GM21515 (cell line): ENCODE data around the gene NXN.
A peak's percentile ranks its signal among the peaks of the same experiment; 100 is the strongest.
"Not testable (repeated sequence)": the region's sequence is repeated elsewhere in the genome, so short reads cannot be mapped to it uniquely, and the experiment has no call there.

Source experiments
- ATAC-seq: cut with Tn5 transposase; IDR thresholded peaks from one replicate; pipeline ENCODE4 v1.9.1; 2021; ENCODE audit not compliant: unreplicated experiment

NXN gene

DNA sequence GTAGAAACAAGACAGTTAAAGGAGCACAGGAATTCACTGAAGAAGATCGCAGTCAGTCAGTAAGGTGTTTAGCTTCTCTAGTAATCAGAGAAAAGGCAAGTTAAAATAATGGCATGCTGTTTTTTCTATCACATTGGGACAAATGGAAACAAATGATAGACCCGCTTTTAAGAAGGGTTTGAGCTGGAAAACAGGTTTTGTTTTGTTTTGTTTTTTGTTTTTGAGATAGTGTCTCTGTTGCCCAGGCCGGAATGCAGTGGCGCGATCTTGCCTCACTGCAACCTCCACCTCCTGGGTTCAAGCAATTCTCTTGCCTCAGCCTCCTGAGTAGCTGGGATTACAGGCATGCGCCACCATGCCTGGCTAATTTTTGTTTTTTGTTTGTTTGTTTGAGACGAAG, 193.7 kb downstream of the NXN start:
- ATAC-seq: not testable (repeated sequence)

DNA sequence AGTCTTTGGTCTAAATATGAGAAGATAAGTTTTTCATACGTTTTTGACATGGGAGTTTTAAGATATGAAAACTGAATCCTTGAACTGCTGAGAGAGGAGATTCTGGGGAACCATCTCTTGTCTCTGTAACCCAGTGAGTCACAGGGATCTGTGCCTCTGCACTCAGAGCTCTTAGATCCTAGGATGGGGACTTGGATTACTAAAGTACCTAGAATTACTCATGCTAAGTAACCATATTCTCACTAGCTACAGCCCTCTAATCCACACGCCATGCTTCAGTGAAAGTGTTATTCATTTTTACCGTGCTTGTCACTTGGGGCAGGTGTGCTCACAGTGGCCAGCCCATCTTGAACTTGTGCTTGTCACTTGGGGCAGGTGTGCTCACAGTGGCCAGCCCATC, 195.4 kb downstream of the NXN start:
- no peak for ATAC-seq

DNA sequence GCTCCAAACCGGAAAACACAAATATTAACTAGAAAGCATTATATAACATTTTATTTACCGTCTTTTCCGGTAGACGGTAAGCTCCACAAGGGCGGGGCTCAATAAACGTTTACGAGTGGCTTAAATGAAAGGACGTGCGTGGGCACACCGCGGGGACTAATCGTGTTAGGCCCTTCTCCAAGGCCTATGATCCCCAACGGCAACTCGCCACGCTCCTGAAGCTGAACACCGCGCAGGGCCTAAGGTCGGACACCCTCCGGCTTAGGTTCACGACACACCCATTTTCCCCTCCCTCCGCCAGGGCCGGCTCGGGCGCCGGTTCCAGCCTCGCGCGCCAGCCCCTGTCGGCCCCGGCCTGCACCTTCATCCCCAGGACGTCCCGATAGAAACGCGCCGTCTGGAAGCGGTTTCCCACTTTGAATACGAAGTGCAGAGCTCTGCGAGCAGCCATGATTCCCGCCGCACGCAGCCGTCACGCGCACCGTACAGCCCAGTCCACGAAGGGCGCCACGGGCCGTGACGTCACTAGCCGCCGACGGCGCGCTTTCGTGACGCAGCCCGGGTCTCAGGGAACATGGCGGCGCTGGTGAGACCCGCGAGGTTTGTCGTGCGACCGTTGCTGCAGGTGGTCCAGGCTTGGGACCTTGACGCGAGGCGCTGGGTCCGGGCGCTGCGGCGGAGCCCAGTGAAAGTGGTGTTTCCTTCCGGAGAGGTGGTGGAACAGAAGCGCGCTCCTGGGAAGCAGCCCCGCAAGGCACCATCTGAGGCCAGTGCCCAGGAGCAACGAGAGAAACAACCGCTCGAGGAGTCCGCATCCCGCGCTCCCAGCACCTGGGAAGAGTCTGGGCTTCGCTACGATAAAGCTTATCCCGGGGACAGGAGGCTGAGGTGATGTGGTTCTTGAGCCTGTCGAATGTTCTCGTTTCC, 197.5 kb downstream of the NXN start, which contains the start of the genes GLOD4 and MRM3:
TSS of gene GLOD4 (minus strand) at position 476 of the 927 bp plus-strand sequence. CDS start at position 451, 25 bp downstream.
TSS of gene MRM3 (plus strand) at position 549 of the 927 bp plus-strand sequence. CDS start at position 575, 26 bp downstream.
- ATAC-seq: peak; percentile 84

DNA sequence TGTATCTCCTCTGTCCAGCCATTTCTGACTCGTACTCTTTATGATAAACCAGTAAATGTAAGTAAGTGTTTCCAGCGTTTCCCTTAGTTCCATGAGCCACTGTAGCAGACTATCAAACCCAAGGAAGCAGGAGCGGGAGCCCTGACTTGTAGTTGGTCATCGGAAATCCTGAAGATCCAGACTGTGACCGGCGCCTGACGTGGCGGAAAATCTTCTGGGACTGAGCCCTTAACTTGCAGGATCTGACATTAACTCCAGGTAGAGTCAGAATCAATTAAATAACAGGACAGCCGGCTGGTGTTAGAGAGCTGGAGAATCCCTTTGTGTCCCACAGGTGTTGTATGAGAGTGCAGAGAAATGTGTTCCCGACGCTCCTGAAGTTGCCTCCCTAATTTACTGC, 201.5 kb downstream of the NXN start:
- no peak for ATAC-seq

DNA sequence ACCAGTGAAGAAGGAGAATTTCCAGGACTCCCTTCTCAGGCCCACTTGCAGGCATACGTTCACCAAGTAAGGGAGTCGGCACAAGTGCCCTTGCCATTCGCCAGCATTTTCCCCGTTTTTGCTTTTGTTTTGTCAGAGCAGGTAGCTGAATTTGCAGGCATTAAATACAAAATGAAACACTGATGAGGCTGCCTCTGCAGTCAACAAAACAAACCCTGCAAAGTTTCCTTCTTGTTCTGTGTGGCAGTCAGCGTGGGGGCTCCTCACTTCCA, 205.3 kb downstream of the NXN start:
- ATAC-seq: no peak

DNA sequence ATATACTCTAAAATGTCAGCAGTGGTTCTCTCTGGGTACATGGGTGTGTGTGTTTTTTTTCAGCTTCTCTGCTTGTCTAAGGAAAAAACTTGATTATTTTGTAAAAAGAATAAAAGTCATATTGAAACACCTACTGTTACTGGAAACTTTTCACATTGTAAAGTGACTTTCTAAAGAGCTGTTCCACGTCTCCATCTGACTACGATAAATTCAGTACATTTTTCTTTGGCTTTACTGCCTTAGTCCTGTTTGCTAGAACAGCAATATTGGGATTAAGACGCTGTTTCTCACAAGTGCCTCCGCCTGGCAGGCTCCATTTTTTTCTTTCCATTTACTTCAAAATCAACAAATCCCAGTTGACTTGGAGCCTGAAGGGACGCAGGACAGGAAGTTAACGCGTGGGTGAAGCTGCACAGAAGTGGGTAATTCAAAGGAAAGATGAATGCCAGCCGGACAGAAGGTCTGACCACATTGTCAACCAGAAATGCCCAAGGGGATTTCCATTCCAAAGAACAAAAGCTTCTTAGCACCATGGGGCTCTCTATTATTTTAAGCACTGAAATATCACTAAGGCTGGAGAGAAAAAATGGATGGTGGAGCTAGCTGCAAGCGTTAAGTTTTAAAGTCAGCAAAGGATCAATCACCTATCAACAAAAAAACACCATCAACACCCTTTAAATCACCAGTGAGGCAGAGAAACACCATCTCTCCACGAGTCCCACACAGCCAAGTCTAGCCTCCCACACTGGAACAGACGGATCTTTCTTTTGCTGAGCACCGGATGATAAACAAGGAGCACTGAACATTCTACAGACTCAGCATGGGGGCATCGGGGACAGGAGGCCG, 205.9 kb downstream of the NXN start:
- no peak for ATAC-seq

DNA sequence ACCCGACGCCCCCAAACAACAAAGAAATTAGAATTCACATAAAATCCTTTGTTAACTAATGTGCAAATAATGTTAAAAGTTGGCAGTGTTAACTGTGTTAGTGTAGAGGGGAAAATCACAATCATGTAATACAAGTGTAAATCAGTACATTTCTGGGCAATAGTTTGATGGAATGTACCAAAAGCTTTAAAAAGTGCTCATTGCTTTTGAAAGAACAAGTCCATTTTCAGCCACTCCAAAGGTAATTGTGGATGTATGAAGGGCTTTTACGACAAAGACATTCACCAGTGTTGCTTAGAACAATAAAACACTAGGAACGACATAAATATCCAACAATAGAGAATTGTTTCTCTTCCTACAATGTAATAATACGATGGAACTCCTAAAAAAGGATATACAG, 206.6 kb downstream of the NXN start:
- no peak for ATAC-seq

DNA sequence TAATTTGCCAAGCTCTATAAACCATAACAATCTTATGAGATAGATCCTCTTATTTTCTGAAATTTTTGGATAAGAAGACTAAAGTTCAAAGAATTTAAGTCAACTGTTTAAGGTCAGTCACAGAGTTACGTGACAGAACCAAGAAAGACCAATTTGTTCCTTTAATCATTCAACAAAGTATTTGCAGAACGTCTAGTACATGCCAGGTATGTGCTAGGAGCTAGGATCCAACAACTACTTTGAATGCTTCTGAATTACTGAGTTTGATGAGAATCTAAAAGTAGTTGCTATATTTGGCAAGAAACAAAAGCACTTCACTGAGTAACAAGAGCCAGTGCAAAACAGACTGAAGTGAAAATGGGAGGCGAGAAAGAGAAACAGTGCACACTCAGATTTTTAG, 212.5 kb downstream of the NXN start:
- ATAC-seq: no peak

DNA sequence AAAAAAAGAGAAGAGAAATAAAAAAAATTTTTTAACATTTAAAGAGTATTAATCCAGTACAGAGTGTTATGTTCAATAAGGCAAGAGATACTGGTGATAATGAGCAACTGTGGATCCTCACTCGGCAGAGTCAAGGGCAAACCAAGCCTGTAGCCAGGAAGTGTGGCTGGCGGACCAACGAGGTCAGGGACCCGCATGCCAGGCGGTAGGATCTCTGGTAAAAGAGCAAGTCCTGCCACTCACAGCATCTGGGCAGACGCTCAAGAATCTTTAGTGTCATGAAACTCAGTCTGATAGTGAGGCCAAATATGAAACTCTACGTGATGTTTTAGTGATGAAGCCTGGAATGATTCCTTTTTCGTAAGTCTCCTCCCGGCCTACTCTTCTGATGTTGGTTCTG, 219.2 kb downstream of the NXN start:
- ATAC-seq: no peak

DNA sequence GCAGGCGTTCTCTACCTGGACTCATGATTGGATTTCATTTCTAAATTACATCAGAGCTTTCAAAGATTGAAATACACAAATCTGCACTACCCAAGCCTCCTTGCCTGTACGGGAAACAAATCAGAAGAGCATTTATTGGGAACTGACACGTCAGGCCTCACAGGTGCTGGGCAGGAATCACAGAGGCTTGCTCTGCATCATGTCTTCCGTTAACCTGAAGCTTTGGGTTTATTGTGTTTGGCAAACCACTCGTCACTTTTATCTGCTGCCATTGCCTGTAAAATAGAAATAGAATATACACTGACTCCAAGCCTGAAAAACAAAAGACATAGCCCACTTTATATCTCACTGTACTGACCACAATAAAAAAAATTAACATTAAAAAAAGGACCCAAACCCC, 219.6 kb downstream of the NXN start:
- no peak for ATAC-seq

DNA sequence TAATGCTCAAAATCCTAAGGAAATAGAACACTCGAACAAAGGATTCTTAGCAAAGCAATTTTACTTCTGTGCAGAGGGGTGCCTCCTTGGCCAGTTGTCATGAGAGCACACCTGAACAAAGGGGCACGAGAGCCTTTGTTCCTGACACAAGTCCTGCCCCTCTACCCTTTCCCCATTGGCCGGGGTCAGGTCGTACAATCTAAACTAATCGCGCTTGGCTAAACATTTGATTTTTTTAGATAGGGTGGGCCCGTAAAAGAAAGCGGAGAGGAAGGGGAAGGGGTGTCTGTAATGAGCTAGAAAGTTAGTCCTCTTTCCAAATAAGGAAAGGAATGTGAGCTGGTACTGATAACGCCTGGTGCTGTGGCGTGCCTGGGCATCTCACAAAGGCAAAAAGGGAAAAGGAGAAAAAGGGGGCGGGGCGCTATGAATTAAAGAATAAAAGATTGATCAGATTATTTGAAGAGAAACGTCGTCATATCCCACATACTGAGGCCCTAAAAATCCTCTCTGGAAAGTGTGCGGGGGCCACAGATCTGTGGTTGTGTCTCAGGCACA, 223.5 kb downstream of the NXN start:
- ATAC-seq: not testable (repeated sequence)

DNA sequence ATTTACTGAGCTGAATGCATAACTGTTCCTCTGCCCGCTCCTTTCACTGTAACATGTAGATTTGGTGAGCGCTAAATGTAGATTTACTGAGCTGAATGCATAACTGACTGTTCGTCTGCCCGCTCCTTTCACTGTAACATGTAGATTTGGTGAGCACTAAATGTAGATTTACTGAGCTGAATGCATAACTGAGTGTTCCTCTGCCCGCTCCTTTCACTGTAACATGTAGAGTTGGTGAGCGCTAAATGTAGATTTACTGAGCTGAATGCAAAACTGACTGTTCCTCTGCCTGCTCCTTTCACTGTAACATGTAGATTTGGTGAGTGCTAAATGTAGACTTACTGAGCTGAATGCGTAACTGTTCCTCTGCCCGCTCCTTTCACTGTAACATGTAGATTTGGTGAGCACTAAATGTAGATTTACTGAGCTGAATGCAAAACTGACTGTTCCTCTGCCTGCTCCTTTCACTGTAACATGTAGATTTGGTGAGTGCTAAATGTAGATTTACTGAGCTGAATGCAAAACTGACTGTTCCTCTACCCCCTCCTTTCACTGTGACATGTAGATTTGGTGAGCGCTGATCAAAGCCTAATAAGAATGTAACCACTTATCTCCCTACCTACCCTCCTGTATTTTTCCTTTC, 224.1 kb downstream of the NXN start:
- not testable (repeated sequence) for ATAC-seq

DNA sequence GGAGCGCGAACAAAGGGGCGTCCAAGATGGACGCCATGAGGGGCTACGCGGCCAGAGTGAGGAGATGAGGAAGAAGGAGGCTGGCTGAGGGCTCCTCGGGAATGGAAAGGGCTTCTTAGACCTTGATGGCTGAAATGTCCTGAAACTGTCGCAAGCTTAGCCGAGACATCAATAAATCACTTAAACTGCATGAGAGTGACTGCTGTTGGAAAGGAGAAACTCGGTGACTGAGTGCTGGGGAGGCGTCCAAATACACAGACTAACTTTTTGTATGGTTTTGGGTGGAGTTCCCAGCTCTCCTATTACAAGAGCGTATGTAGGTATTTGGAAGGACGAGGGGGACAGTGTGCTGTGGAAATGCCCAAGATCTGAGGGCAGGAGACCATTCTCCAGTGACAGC, 226.2 kb downstream of the NXN start:
- ATAC-seq: no peak

DNA sequence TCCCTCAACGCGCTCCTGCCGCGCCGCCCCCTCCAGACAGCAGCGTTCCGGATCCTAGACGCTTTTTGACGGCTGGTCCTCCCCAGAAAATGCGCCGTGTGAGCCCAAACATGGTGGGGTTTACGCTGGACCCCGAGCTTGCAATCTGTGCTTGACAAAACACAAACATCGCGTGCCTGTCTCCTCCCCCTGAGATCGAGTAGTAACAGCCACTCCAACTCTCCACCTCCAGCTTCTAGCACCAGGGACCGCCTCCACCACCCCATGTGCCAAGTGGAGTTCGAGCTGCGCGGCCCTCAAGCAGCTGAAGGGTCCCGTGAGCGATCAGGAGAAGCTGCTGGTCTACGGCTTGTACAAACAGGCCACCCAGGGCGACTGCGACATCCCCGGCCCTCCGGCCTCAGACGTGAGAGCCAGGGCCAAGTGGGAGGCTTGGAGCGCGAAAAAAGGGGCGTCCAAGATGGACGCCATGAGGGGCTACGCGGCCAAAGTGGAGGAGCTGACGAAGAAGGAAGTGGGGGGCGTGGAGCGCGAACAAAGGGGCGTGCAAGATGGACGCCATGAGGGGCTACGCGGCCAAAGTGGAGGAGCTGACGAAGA, 226.9 kb downstream of the NXN start:
- ATAC-seq: peak; percentile 1

DNA sequence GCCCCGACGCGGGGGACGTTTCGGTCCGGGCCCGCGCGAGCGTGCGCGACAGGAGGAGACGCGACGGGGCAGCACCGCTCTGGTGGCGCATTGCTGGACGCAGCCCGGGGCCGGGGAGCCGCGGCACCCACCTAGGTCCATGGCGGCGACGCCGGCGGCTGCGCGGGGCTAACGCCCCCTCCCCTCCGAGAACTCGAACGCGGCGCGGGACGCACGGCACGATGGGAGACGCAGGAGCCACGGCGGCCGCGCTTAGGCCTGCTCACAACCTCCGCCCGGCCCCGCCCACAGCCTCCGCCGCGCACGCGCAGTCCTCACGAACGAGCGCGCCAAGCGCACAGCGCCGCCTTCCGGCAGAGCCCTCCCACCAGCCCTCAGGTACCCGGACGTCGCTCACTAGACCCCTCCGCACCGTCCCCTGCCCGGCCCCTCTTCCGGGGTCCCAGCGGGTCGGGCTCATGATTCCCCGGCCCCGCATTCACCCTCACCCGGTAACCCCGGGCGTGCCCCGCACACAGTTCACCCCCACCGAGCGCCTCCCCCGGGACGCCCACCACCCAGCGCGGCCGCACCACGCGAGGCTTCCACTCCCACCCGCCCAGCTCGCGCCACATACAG, 227.5 kb downstream of the NXN start, which contains the start of gene GEMIN4:
TSS of gene GEMIN4 (minus strand) at position 263 of the 618 bp plus-strand sequence. CDS start at position 141, 122 bp downstream.
- peak; percentile 77 for ATAC-seq

DNA sequence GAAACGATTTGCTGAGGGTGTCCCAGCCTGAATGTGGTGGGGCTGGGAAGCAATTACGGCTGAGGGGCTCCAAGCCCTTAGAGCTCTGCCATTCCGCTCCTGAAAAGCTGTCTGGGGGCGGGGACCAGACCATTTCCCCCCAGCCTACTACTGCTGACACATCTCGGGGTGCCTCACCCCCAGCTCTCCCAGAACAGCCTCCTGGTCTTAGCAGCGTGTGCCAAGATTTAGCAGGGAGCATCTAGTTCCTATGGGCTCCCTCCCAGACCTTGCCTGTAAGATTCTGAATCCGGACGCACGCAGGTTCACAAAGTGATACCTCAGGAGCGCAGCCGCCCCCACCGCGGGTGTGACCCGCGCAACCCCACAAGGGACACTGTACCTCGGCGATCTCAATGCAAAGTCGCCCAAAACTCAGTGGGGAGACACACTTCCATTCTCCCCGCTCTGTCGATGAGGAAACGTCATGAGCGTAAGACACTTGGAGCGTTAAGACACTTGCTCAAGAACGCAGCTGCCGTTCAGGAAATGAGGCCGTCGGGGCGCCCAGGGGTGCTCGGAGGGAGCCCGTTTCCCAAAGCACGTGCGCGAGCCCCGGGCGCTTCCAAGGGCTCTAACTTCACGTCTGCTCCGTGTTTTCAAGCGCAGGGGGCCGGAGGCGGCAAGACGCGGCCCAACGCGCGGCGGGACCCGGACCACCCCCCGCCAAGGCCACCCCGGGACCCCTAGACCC, 228.1 kb downstream of the NXN start:
- peak; percentile 38 for ATAC-seq

DNA sequence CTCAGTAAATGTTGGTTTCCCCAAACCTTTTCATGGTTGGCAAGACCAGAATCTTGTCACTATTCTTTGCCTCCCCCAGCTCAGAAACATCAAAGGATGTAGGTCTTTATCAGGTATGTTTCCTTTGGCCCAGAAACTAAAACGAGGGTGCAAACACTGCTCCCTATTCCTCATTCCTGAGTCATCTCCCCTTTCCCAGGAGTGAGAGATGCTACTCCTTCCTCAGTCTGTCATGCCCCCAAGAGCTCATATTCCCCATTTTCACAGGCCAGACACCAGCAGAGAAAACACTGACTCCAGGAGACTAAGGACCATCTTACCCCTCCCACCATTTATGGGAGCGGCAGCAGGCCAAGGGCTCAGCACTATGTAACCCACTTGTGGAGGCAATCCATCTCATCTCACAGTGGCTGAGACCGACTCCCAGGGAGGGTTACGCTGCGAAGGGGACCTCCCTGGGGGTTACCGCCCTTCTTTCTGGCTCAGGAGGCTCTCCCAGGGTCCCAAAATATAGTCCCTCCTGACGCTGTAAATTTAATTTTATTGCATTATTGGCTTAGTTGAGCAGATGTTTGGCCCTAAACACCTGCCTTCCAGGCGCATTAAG, 229.0 kb downstream of the NXN start:
- no peak for ATAC-seq

DNA sequence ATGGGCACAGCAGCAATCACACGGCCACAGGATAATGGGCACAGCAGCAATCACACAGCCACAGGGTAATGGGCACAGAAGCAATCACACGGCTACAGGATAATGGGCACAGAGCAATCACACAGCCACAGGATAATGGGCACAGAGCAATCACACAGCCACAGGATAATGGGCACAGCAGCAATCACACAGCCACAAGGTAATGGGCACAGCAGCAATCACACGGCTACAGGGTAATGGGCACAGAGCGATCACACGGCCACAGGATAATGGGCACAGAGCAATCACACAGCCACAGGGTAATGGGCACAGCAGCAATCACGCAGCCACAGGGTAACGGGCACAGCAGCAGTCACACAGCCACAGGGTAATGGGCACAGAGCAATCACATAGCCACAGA, 230.2 kb downstream of the NXN start:
- ATAC-seq: not testable (repeated sequence)
